ENCODE measurements around the gene HLCS.
"Not testable (repeated sequence)": the region's sequence is repeated elsewhere in the genome, so short reads cannot be mapped to it uniquely, and the experiment has no call there.

The HLCS gene

DNA sequence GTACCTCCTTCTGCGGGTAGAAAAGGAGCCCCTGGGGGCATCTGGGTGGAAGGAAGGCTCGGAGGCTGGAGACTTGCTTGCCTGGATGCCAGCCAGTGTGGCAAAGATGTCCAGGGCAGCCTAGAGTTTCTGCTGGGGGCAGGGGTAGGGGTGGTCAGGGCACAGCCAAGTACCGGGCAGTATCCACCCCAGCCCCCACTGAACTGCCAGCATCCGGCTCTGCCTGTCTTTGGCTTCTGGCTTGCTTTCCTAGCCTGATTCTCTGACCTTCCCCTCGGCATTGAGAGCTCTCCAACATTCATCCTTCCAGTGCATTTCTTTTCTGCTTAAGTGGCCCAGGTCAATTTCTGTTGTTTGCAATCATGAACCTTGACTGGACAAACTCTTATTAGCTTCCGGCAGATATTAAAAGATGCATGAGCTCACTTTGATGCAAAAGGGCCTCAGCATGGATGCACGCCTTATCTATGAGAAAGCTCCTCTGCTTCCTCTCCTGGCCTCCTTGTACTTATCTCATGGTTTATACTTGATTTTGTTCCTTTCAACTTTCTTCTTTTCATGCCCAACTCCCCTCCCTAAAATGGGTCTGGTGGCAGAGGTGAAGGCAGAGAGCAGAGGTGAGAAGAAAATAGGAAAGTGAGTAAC, 116.9 kb downstream of the HLCS start:
- DNase-seq (ENCODE audit: low spot score), result no peak

DNA sequence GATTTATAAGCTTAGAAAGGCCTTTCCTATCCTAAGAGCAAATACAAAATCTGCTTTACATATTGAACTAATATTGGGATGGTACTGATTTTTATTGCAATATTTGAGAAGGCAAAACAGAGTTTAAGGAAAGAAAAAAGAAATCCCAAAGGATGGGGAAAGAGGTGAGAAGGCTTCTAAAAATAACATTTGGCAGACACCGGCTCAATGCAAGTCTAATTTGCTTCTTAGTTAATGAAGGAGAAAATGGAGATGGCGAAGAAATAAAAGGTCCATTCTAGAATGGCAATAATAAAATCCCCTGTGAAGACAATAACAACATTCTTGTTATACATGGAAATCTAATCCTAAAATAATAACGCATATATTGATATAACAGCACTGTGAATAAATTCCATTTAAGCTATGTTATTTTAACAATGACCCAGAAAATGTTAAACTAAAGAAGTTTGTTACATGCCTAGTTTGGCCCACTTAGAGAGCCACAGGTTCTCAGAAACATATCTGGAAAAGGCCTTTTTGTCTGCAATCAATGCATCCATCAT, 117.7 kb downstream of the HLCS start:
- no peak for DNase-seq (ENCODE audit: low spot score)

DNA sequence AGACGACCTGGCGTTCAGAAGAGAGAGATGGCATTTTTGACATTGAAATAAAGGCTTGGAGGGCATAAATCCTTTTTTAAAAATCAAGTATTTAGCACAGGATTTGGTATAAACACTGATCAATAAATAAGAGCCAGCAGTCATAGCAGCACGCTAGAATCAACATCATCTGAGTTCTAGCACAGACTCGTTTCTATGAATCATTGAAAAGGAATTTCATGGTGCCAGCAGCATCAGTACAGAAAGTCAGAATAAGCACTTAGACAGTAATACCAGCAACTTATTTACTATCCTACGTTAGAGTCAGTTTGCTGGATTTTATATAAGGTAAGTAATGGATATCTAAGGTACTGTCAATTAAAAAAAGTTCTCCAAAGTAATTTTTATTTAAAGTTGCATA, 119.3 kb downstream of the HLCS start:
- peak; percentile 31 for DNase-seq (ENCODE audit: low spot score)

DNA sequence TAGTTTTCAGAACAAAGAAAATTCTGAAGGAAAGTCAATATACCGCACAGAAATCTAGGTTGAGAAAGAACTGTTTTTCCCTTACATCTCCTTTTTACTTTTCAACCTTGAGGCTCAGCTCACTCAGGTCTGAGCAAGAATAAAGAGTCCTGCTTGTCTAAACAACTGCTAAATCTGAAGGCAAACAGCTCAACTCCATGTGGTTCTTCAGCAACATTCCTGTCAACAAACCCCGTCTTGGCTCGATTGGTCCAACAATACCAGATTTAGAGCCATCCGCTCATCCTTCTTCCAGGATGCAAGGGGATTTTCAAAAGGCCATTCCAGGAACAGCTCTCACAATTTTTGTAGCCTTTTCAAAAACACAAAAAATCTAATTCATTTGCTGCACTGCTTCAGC, 119.8 kb downstream of the HLCS start:
- no peak for DNase-seq (ENCODE audit: low spot score)

DNA sequence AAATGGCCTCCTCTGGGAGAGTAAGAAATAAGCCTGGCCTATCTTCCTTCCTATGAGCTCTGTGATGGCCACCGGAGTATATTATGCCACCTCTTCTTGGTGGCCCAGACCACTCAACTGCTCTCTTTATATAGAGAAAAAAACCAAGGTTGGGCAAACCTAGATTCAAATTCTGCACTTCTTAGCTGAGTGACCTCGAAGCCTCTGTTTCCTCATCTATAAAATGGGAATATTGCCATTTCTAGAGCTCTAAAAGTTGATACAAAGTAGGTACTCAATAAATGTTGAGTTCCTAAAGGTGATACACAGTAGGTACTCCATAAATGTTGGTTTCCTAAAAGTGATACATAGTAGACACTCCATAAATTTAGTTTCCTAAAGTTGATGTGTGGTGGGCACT, 120.7 kb downstream of the HLCS start:
- DNase-seq (ENCODE audit: low spot score), result no peak

DNA sequence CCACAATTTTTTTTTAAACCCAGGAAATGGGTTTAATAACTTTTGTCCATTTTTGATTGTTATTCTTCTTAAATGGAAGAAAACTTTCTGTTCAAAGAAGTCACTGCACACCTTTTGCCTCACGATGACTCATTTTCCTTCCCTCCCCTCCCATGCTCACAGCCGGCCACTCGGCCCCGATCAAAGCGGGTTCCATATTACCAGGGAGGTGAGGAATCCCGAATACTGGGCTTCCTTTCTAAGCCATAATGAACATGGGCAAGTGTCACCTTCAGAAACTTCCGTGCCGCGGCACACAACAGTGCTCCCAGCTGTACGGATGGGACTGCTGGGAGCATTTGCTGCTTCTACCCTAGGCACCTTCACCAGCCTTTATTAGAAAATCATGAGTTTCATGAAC, 121.4 kb downstream of the HLCS start:
- DNase-seq (ENCODE audit: low spot score), result no peak

DNA sequence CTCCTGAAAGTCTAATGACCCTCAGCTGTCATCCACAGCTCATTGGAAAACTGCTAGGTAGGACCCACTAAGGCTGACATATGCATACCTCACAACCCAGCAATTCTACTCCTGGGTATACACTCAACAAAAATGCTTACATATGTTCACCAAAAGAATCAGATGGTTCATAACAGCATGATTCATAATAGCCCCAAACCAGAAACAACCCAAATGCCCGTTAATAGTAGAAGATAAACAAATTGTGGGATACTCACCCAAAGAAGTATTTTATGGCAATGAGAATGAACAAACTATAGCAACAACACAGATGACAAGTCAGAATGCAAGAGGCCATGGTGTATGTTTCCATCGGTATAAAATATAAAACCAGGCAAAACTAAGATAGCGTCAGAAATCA, 124.6 kb downstream of the HLCS start:
- no peak for DNase-seq (ENCODE audit: low spot score)

DNA sequence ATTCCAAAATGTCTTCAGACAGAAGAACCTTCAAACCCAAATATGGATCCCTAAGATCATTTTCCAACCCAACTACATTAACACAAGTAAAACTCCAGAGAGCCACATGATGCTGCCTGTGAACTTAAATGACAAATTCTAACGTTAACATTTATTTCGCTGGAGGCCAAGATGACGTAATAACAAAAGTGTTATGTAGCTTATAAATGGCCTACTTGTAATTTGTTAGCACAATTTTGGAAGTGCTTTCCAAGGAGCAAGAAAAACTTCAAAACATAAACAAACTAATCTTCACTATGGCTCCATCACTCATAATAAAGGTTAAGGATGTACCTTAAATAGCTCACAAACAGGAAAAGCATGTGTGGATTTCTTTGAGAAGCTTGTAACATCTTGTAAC, 126.7 kb downstream of the HLCS start:
- DNase-seq (ENCODE audit: low spot score), result no peak

DNA sequence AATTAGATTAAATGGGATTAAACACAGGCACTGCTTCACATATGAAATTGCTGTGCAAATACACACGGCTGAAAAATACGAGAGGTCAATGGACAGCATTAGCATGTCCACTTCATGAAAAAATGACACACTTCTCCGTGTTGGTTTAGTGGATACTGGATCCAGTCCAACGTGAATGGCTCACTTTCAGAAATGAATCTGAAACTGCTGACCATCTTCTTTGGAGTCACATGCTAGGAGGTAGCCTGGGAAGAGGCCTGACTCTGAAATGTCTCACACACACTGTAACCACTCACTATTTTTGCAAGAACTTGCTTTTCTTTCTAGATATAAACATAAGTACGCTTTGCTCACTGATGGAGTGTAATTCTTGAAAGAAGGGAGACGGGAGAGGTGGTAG, 127.3 kb downstream of the HLCS start:
- no peak for DNase-seq (ENCODE audit: low spot score)

DNA sequence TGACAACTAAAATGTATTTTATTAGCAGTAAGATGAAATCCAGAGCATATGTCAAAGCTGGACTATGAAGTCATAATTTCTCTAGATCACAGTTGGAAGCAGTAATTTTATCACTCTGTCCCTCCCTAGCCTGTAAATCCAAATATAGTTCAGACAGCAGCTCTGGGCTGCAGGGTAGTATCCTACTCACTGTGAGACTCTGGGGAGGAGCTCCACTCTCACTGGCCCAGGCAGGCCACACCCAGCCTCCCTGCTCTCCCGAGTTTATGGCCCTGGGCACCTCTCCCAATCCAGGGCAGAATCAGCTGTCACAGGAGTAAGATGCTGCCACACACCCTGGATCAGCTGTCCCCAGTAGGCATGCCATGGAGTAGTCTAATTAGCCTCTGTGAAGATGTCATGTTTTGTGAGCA, 131.1 kb downstream of the HLCS start:
- no peak for DNase-seq (ENCODE audit: low spot score)

DNA sequence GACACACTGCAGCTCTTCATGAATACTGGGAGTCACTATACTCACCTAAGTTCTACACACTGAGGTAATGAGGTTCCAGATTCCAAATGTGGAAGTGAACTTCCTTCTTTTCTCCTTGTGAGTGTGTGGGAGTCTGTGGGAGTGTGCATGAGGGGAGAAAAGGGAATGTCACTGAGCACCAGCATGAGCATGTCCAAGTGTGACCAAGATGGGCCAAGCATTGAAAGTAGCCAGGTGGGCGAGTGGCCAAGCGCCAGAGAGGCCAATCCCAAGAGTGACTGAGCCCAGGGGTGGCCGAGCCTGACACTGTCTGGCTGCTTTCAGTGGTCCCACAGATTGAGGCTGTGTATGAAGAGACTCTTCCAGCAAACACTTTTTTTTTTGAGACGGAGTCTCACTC, 132.3 kb downstream of the HLCS start:
- no peak for DNase-seq (ENCODE audit: low spot score)

DNA sequence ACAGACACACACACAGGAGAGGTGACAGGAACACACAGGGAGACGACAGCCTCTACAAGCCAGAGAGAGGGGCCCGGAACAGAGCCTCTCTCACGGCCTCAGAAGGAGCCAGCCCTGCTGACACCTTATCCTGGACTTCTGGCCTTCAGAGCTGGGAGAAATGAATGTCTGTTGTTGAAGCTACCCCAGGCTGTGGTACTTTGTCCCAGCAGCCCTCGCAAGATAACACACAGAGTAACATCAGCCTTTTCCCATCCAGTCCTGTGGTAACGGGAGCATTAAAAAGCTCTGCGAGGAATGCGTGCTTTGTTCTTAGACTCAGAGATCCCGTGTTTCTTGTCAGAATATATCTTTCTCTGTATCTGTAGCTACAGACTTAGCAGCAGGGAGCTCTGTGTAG, 136.4 kb downstream of the HLCS start:
- DNase-seq (ENCODE audit: low spot score), result no peak

DNA sequence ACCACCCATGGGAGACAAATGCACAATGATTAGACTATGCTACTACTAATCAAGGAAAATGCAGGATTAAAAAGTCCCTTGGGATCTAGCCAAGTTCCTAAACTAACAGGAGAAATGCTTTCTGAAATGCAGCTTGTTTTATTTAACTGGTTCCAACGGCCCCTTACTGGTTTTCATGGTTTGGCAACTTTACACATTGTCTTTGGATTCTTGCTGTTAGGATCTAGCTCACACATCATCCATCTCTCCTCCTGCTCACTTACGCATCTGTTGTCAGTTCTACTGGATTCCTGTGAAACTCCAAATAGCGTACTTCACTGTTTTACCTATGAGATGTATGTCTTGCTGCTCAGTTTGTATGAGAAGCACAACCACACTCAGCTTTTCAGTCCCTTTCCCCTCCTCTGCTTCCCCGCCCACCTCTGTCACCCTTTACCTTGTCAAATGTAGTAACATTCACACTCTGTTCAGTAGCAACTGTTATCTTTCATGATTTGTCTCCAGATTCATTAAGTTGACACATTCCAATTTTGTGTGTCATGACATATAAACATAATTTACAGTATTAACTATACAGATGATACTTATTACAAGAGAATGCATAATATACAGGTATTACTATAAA, 137.5 kb downstream of the HLCS start:
- DNase-seq (ENCODE audit: low spot score), result no peak

DNA sequence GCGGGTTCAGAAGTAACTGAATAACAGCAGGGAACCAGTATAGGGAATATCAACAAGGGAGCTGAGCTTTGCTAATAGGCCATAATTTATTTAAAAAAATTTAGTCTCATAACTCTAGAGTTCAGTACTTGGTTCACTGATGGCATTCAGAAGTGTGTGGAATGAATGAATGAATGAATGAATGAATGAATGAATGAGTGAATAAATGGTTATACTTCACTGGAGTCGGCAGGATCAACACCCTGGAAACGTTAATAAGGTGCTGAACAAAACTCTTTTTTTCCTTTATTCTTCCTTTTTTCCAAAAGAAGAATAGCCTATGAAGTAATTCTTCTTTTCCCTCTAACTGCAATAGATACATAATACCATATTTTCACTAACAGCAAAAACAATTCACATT, 138.3 kb downstream of the HLCS start:
- no peak for DNase-seq (ENCODE audit: low spot score)

DNA sequence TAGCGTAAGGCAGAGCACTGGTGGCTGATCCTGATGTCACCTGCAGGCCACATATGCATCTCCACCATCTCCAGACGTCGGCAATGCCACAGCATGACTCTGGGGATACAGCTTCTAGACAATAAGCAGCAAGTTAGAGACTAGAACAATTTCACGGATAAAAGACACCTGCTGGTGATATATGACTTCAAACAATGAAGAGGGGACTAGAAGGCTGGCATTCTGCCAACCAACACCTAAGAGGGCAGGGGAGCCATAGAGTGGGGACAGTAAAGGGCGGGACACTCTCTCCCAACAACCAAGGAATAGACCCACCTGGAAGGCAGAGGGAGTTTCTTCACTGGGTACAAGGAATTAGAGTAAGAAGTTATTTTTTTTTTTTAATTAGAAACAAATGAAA, 140.8 kb downstream of the HLCS start:
- no peak for DNase-seq (ENCODE audit: low spot score)

DNA sequence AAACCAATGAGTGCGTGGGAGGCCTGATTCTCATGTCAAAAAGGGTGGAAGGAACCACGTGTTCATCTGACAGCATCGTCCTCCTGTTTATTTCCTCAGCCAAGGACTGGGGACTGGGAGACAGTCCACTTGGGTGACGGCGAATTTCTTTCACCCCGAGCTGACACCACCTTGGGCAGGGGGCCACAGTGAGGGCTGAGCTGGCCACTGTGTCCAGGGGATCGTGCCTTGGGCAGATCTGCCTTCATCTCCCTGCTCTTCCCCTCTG, 145.5 kb downstream of the HLCS start:
- no peak for DNase-seq (ENCODE audit: low spot score)

DNA sequence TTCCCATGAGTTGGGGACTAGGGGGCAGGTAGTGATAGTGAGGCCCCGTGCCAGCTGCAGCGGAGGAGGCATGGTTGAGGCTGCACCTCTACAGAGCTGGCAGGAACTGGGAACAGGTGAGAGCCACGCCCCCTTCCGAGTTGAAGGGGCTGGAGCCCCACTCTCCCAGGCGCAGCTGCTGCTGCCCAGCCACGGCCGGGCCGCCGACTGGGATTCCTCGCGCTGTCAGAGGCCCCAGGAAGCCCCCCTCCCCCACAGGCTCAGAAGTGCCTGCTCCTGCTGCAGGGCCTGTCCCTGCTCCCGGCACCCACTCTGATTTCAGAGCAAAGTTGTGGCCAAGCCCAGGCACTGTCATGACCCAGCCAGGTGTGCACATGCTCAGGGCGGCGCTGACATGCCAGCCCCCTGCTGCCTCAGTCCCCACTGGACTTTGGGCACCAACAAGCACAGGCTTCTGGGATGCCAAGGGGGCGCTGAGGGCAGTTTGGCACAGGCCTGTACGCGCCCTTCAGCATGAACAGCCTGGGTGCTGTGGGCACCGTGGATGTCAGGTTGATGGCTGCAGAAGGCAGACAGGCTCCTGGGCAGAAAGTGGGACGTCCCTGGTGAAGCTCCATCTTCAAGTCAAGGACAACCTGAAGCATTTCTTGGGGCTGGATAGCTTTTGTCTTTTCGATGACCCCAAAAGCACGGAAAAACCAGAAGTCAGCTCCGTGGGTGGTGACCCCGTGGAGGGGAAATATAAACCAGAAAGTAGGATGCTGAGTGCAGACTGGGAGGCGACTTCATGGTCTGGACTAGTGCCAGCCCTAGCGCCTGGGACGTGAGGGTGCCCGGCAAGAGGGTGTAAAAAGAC, 146.1 kb downstream of the HLCS start:
- DNase-seq (ENCODE audit: low spot score), result no peak

DNA sequence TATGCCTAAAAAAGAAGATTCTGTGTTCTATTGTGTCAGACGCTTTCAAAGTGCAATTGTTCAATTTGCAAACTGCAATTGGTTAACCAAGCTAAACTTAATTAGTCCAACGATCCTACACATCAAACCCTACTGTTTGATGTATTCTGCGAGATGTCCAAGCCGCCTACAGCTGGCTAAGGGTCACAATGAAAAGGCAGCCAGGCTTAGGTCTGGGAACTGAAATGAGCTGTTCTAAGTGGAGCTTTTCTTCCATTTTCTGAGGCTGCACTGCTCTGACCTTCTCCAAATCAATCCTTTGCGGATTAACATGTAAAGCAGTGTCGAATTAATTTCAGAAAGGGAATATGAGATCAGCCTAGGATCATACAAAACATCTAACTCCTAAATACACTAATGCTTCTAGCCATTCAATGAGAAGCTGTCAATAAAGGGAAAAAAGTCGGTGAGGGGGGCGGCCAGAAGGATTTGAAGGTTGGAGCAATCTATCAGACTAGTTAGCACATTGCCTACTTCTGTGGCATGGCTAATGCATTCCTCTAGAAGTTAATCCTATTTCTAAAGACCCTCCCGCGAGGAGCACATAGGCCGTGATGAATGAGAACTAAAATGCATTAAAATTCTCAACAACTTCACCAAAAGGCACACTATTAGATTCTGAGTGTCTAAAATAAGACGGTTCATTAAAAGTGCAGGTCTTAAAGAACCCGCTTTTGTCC, 148.6 kb downstream of the HLCS start:
- DNase-seq (ENCODE audit: low spot score), result no peak

DNA sequence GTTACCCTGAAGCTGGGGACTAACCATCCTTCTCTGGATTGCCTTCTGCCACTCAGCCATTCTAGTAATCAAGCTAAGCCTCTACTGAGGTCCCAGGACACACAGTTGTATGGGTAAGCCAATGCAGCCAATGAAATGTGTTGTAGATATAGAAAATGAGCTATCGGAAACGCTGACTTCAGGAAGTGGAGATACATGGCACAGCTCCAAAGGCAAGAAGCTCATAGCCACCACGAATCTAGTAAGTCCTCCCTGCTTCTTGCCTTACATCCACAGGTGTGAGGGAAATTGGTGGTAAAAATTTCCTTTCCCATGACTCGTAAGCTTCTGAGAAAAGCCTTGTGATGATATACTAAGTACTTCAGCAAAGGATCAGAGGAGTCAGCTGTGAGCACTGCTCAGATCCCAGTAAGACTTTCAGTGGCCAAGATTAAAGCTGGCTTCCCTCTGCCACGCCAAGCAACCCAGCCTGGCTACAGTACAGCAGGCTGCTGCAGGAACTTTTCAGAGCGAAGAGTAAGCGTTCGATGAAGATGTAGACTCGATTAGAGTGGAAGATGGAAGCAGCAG, 149.8 kb downstream of the HLCS start:
- DNase-seq (ENCODE audit: low spot score), result no peak

DNA sequence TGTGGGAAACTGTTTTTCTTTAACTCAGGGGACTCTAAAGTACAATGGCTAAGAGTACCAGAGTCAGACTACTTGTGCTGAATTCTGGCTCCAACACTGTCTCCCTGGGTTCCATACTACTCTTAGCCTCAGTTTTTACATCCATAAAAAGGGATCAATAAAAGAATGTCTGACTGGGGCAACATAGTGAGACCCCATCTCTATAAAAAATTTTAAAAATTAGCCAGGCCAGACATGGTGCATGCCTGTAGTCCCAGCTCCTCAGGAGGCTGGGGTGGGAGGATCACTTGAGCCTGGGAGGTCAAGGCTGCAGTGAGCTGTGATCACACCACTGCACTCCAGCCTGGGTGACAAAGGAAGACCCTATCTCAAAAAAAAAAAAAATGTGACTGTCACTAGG, 150.4 kb downstream of the HLCS start:
- DNase-seq (ENCODE audit: low spot score), result not testable (repeated sequence)

DNA sequence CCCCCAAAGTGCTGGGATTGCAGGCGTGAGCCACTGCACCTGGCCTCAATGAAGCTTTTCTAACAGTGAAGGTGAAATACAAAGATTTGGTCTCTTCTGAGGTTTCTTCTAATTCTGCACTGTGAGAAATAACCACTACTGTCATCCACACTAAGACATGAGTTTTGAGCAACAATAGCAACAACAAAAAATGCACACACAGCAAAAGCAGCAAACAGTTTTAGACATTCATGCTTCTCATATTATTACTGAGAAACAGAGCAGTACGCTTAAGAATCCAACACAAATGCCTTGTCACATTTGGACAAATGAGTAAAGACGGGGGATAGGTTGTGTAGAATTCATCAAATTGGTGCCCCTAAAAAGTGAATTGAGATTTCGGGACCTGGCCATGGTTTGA, 151.2 kb downstream of the HLCS start:
- DNase-seq (ENCODE audit: low spot score), result no peak

DNA sequence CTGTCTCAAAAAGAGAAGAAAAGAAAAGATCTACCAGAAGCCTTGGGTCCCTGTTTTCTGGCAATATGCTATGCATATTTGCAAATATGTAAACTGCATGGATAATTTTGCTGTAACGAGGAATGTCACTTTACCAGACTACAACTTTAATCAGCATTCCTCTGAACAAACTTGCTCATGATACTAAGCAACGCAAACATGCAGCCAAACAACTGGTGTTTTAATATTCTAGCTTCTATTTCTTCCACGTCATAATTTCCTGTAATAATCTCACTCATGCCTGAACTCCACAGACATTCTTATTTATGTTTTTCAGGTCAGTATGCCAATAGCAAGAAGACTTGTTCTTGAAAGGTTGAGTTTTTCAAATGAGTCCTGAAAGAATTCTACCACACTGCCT, 153.4 kb downstream of the HLCS start:
- no peak for DNase-seq (ENCODE audit: low spot score)
